HepG2 (cell line): ENCODE results near the gene PEPD. TPM values are rescaled to one million over a fixed set of nuclear protein-coding genes. Genes with fewer than 3 reads are reported as not detected.

ENCODE experiments used
- HNRNPLL ChIP-seq: fragments of 200-400 bp; formaldehyde crosslinking; IDR thresholded peaks from 2 replicates; pipeline ENCODE4 v1.6.1; 2017; ENCODE audit warnings: mild to moderate bottlenecking, low read depth, low read length; ENCODE audit not compliant: poor library complexity, severe bottlenecking
- JUND ChIP-seq: sonication (generic); formaldehyde crosslinking; IDR thresholded peaks from 2 replicates; pipeline ENCODE4 v1.8.0; 2022; ENCODE audit warnings: mild to moderate bottlenecking, missing genetic modification reagents
- MEF2D ChIP-seq: sonication (generic); formaldehyde crosslinking; IDR thresholded peaks from 2 replicates; pipeline ENCODE4 v1.5.1; 2020; ENCODE audit warnings: mild to moderate bottlenecking, missing genetic modification reagents
- MXI1 ChIP-seq: IDR thresholded peaks from 3 replicates; pipeline ENCODE4 v1.6.1; 2012; ENCODE audit warnings: low read depth, low read length, inconsistent platforms, borderline replicate concordance
- ZNF589 ChIP-seq: sonication (generic); formaldehyde crosslinking; conservative IDR thresholded peaks from 2 replicates; pipeline ENCODE4 v1.8.0; 2022; ENCODE audit warnings: mild to moderate bottlenecking, moderate library complexity, missing genetic modification reagents
- ZNF766 ChIP-seq: sonication (generic); formaldehyde crosslinking; IDR thresholded peaks from 2 replicates; pipeline ENCODE4 v1.5.0; 2020; ENCODE audit warnings: missing genetic modification reagents, borderline replicate concordance
- polyA plus RNA-seq, 8 experiments: library from polyadenylated mRNA; depleted of rRNA in 3 of 8; stranded (reverse) in 7 of 8; unstranded in 1 of 8; fragments of >200 nt; fragmentation: Illumina TruSeq in 4 of 8; extraction: Trizol in 4 of 8; gene quantifications; 2 replicates each; pipeline versions ENCODE4 v1.2.1 to v1.2.3, GENCODE V29; 2011 to 2016; ENCODE audit warnings: low read depth in 4 of 8, missing spikeins in 1 of 8, mixed read lengths in 1 of 8; ENCODE audit not compliant: insufficient read depth in 1 of 8
- total RNA-seq, 5 experiments: library from RNA; depleted of rRNA; stranded (reverse); fragments of >200 nt; fragmentation: Illumina TruSeq; extraction: Trizol; gene quantifications; 2 replicates each; pipeline ENCODE4 v1.2.3, GENCODE V29; 2016; ENCODE audit warnings: low read depth in 1 of 5
- TF ChIP-seq, protein P1 (sequence below): IDR thresholded peaks from 2 replicates; pipeline ENCODE4 v1.4.0; 2020; ENCODE audit warnings: mild to moderate bottlenecking, missing genetic modification reagents
- TF ChIP-seq, protein P2 (sequence below), 2 experiments: sonication (generic) in 1 of 2; formaldehyde crosslinking in 1 of 2; IDR thresholded peaks; 2 replicates each; pipeline versions ENCODE4 v1.5.1 to v1.6.1; 2011 to 2020; ENCODE audit warnings: borderline replicate concordance in 1 of 2, low read depth in 1 of 2, low read length in 1 of 2, mild to moderate bottlenecking in 1 of 2, missing genetic modification reagents in 1 of 2, moderate library complexity in 1 of 2
- TF ChIP-seq, protein P3 (sequence below): IDR thresholded peaks from 2 replicates; pipeline ENCODE4 v1.6.1; 2016; ENCODE audit warnings: missing compliant biosample characterization, missing genetic modification reagents, borderline replicate concordance
- TF ChIP-seq, protein P4 (sequence below): IDR thresholded peaks from 2 replicates; pipeline ENCODE4 v1.6.1; 2016; ENCODE audit warnings: mild to moderate bottlenecking
- TF ChIP-seq, protein P5 (sequence below): sonication (generic); formaldehyde crosslinking; IDR thresholded peaks from 2 replicates; pipeline ENCODE4 v1.4.0; 2020; ENCODE audit warnings: mild to moderate bottlenecking, missing genetic modification reagents
- TF ChIP-seq, protein P6 (sequence below): IDR thresholded peaks from 2 replicates; pipeline ENCODE4 v1.6.1; 2016; ENCODE audit warnings: missing compliant biosample characterization, missing genetic modification reagents, borderline replicate concordance

Gene PEPD
- total and polyA plus RNA-seq, 2 of the 13 experiments (the other 11 are each of a cell fraction or from before 2014, with no cell fraction given) = 60.7 to 75.1 TPM

DNA sequence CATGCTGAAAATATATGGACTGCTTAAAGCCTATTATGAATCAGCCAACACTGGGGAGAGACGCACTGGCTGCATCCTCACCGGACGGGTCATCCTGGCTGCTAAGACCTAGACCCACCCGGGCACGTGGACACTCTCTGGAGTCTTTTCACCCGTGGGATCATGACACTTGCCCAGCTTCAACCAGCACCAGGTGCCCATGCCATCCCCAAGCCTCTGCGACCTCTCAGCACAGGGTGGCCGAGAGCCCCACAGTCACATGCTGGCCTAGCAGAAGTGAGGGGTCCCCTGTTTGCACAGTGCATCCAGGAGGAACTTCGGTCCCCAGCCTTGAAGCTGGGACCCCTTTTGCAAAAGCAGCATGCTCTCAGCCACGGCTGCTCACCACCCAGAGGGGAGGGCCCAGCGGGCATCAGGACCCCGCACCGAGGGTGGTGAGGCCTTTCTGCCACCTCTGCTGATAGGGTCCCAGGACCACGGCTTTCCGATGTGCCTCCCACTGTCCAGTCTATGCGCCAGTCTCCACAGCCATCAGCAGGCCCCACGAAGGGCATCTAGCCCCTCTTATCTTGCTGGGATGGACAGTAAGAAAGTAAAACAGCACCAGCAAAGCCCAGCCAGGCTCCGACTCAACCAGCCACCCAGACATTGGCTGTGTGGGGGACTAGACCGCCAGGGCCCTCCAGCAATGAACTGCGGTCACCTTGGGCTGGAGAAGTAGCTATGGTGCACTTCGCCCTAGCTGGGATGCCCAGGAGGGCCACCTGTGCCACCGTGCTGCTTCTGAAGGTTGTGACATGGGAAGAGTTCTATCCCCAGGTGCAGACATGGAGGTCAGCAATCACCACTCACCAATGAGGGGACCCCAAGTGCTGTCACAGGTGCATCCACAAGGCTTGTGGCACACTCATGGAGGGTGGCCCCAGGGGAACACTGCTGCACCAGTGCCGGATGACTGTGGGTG lies 75.0 kb downstream of the PEPD start (continued):
- TF ChIP-seq, protein P1, sequence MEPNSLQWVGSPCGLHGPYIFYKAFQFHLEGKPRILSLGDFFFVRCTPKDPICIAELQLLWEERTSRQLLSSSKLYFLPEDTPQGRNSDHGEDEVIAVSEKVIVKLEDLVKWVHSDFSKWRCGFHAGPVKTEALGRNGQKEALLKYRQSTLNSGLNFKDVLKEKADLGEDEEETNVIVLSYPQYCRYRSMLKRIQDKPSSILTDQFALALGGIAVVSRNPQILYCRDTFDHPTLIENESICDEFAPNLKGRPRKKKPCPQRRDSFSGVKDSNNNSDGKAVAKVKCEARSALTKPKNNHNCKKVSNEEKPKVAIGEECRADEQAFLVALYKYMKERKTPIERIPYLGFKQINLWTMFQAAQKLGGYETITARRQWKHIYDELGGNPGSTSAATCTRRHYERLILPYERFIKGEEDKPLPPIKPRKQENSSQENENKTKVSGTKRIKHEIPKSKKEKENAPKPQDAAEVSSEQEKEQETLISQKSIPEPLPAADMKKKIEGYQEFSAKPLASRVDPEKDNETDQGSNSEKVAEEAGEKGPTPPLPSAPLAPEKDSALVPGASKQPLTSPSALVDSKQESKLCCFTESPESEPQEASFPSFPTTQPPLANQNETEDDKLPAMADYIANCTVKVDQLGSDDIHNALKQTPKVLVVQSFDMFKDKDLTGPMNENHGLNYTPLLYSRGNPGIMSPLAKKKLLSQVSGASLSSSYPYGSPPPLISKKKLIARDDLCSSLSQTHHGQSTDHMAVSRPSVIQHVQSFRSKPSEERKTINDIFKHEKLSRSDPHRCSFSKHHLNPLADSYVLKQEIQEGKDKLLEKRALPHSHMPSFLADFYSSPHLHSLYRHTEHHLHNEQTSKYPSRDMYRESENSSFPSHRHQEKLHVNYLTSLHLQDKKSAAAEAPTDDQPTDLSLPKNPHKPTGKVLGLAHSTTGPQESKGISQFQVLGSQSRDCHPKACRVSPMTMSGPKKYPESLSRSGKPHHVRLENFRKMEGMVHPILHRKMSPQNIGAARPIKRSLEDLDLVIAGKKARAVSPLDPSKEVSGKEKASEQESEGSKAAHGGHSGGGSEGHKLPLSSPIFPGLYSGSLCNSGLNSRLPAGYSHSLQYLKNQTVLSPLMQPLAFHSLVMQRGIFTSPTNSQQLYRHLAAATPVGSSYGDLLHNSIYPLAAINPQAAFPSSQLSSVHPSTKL (CRISPR knock-in tag) = no peak
- TF ChIP-seq MXI1 = no peak
- TF ChIP-seq, protein P2, sequence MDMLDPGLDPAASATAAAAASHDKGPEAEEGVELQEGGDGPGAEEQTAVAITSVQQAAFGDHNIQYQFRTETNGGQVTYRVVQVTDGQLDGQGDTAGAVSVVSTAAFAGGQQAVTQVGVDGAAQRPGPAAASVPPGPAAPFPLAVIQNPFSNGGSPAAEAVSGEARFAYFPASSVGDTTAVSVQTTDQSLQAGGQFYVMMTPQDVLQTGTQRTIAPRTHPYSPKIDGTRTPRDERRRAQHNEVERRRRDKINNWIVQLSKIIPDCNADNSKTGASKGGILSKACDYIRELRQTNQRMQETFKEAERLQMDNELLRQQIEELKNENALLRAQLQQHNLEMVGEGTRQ (IDR thresholded peaks at IDR 0.05; ENCODE audit: low read depth, low read length) = no peak
- TF ChIP-seq, protein P2 (CRISPR knock-in tag; IDR thresholded peaks at IDR 0.05; ENCODE audit: borderline replicate concordance) = no peak
- TF ChIP-seq MEF2D = no peak
- TF ChIP-seq, protein P3, sequence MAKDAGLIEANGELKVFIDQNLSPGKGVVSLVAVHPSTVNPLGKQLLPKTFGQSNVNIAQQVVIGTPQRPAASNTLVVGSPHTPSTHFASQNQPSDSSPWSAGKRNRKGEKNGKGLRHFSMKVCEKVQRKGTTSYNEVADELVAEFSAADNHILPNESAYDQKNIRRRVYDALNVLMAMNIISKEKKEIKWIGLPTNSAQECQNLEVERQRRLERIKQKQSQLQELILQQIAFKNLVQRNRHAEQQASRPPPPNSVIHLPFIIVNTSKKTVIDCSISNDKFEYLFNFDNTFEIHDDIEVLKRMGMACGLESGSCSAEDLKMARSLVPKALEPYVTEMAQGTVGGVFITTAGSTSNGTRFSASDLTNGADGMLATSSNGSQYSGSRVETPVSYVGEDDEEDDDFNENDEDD (CRISPR knock-in tag) = no peak
- TF ChIP-seq HNRNPLL = no peak
- no peak for TF ChIP-seq ZNF589 (CRISPR knock-in tag)
- TF ChIP-seq JUND (CRISPR knock-in tag) = no peak
- TF ChIP-seq, protein P4, sequence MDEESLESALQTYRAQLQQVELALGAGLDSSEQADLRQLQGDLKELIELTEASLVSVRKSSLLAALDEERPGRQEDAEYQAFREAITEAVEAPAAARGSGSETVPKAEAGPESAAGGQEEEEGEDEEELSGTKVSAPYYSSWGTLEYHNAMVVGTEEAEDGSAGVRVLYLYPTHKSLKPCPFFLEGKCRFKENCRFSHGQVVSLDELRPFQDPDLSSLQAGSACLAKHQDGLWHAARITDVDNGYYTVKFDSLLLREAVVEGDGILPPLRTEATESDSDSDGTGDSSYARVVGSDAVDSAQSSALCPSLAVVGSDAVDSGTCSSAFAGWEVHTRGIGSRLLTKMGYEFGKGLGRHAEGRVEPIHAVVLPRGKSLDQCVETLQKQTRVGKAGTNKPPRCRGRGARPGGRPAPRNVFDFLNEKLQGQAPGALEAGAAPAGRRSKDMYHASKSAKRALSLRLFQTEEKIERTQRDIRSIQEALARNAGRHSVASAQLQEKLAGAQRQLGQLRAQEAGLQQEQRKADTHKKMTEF (CRISPR knock-in tag) = no peak
- TF ChIP-seq, protein P5, sequence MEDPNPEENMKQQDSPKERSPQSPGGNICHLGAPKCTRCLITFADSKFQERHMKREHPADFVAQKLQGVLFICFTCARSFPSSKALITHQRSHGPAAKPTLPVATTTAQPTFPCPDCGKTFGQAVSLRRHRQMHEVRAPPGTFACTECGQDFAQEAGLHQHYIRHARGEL (CRISPR knock-in tag) = no peak
- TF ChIP-seq ZNF766 (CRISPR knock-in tag) = no peak
- TF ChIP-seq, protein P6, sequence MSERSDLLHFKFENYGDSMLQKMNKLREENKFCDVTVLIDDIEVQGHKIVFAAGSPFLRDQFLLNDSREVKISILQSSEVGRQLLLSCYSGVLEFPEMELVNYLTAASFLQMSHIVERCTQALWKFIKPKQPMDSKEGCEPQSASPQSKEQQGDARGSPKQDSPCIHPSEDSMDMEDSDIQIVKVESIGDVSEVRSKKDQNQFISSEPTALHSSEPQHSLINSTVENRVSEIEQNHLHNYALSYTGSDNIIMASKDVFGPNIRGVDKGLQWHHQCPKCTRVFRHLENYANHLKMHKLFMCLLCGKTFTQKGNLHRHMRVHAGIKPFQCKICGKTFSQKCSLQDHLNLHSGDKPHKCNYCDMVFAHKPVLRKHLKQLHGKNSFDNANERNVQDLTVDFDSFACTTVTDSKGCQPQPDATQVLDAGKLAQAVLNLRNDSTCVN (CRISPR knock-in tag) = no peak
